HepG2 (cell line): ENCODE measurements around the gene CAPN10. TPM values are rescaled to one million over a fixed set of nuclear protein-coding genes. Genes with fewer than 3 reads are reported as not detected.

Experiments
- ARHGAP35 ChIP-seq: sonication (generic); formaldehyde crosslinking; IDR thresholded peaks from 2 replicates; pipeline ENCODE4 v1.9.0; 2022; ENCODE audit warnings: mild to moderate bottlenecking, inconsistent platforms, moderate library complexity, missing genetic modification reagents, borderline replicate concordance
- ASH2L ChIP-seq: fragments of 300-600, 200-600 bp; sonication (generic); IDR thresholded peaks from 2 replicates; pipeline ENCODE4 v1.7.0; 2017; ENCODE audit warnings: low read depth, mild to moderate bottlenecking, moderate library complexity, mixed read lengths, low read length; ENCODE audit not compliant: insufficient read length
- FOSL2 ChIP-seq: sonication (generic); formaldehyde crosslinking; IDR thresholded peaks from 2 replicates; pipeline ENCODE4 v1.4.0; 2020; ENCODE audit warnings: missing genetic modification reagents
- FOXP1 ChIP-seq, 2 experiments: fragments of 450-650 bp in 1 of 2; IDR thresholded peaks; 2 replicates each; pipeline ENCODE4 v1.6.1; 2017 to 2018; ENCODE audit warnings: antibody characterized with exemption in 1 of 2
- GATA4 ChIP-seq: sonication (generic); IDR thresholded peaks from 2 replicates; pipeline ENCODE4 v1.6.1; 2016; ENCODE audit warnings: antibody characterized with exemption, low read depth, borderline replicate concordance
- HNF1A ChIP-seq, 2 experiments: sonication (generic) in 1 of 2; formaldehyde crosslinking in 1 of 2; IDR thresholded peaks; 2 replicates each; pipeline versions ENCODE4 v1.4.0 to v1.6.1; 2016 to 2020; ENCODE audit warnings: borderline replicate concordance in 1 of 2, low read depth in 1 of 2, mild to moderate bottlenecking in 1 of 2, missing genetic modification reagents in 1 of 2
- HOXA3 ChIP-seq: sonication (generic); formaldehyde crosslinking; IDR thresholded peaks from 2 replicates; pipeline ENCODE4 v1.5.0; 2020; ENCODE audit warnings: missing genetic modification reagents
- HOXA9 ChIP-seq: sonication (generic); formaldehyde crosslinking; IDR thresholded peaks from 2 replicates; pipeline ENCODE4 v1.8.1; 2022; ENCODE audit warnings: missing genetic modification reagents, mild to moderate bottlenecking, moderate library complexity, borderline replicate concordance
- KDM5A ChIP-seq: fragments of 200-600 bp; sonication (generic); IDR thresholded peaks from 2 replicates; pipeline ENCODE4 v1.7.0; 2018; ENCODE audit warnings: antibody characterized with exemption, mild to moderate bottlenecking, low read length, borderline replicate concordance
- KMT2B ChIP-seq: IDR thresholded peaks from 2 replicates; pipeline ENCODE4 v1.6.1; 2016; ENCODE audit warnings: missing genetic modification reagents, missing compliant biosample characterization
- MXD4 ChIP-seq: IDR thresholded peaks from 2 replicates; pipeline ENCODE4 v1.6.1; 2016; ENCODE audit warnings: mild to moderate bottlenecking, missing biosample characterization, missing genetic modification reagents
- NONO ChIP-seq, 2 experiments: fragments of 450-650 bp in 1 of 2; sonication (generic) in 1 of 2; formaldehyde crosslinking in 1 of 2; IDR thresholded peaks in 1 of 2; conservative IDR thresholded peaks in 1 of 2; 2 replicates each; pipeline versions ENCODE4 v1.6.1 to v1.8.0; 2017 to 2022; ENCODE audit warnings: mild to moderate bottlenecking in 1 of 2, missing genetic modification reagents in 1 of 2, moderate library complexity in 1 of 2
- TEAD3 ChIP-seq: optimal IDR thresholded peaks from 2 replicates; pipeline ENCODE3; 2016; ENCODE audit warnings: borderline replicate concordance
- TOE1 ChIP-seq: sonication (generic); formaldehyde crosslinking; IDR thresholded peaks from 2 replicates; pipeline ENCODE4 v1.4.0; 2020; ENCODE audit warnings: mild to moderate bottlenecking, missing genetic modification reagents
- TRAFD1 ChIP-seq: sonication (generic); formaldehyde crosslinking; IDR thresholded peaks from 2 replicates; pipeline ENCODE4 v1.5.1; 2020; ENCODE audit warnings: missing genetic modification reagents, mild to moderate bottlenecking, borderline replicate concordance
- ZNF160 ChIP-seq: sonication (generic); formaldehyde crosslinking; IDR thresholded peaks from 2 replicates; pipeline ENCODE4 v1.8.0; 2022; ENCODE audit warnings: mild to moderate bottlenecking, inconsistent platforms, missing genetic modification reagents
- ZNF17 ChIP-seq: sonication (generic); formaldehyde crosslinking; IDR thresholded peaks from 2 replicates; pipeline ENCODE4 v1.5.0; 2020; ENCODE audit warnings: mild to moderate bottlenecking, missing genetic modification reagents
- ZNF205 ChIP-seq: IDR thresholded peaks from 2 replicates; pipeline ENCODE4 v1.6.1; 2018; ENCODE audit warnings: missing biosample characterization, missing genetic modification reagents
- ZNF362 ChIP-seq: sonication (generic); formaldehyde crosslinking; IDR thresholded peaks from 2 replicates; pipeline ENCODE4 v1.4.0; 2020; ENCODE audit warnings: missing genetic modification reagents, mild to moderate bottlenecking, borderline replicate concordance
- ZNF543 ChIP-seq: sonication (generic); formaldehyde crosslinking; IDR thresholded peaks from 2 replicates; pipeline ENCODE4 v1.4.0; 2020; ENCODE audit warnings: mild to moderate bottlenecking, missing genetic modification reagents
- ZNF720 ChIP-seq: sonication (generic); formaldehyde crosslinking; IDR thresholded peaks from 2 replicates; pipeline ENCODE4 v1.4.0; 2020; ENCODE audit warnings: missing genetic modification reagents
- polyA plus RNA-seq, 8 experiments: library from polyadenylated mRNA; depleted of rRNA in 3 of 8; stranded (reverse) in 7 of 8; unstranded in 1 of 8; fragments of >200 nt; fragmentation: Illumina TruSeq in 4 of 8; extraction: Trizol in 4 of 8; gene quantifications; 2 replicates each; pipeline versions ENCODE4 v1.2.1 to v1.2.3, GENCODE V29; 2011 to 2016; ENCODE audit warnings: low read depth in 4 of 8, missing spikeins in 1 of 8, mixed read lengths in 1 of 8; ENCODE audit not compliant: insufficient read depth in 1 of 8
- total RNA-seq, 5 experiments: library from RNA; depleted of rRNA; stranded (reverse); fragments of >200 nt; fragmentation: Illumina TruSeq; extraction: Trizol; gene quantifications; 2 replicates each; pipeline ENCODE4 v1.2.3, GENCODE V29; 2016; ENCODE audit warnings: low read depth in 1 of 5

Gene CAPN10
- total and polyA plus RNA-seq, 2 of the 13 experiments (the other 11 are each of a cell fraction or from before 2014, with no cell fraction given): 27.6 to 32.4 TPM

GRCh38 chr2:240586198-240586918, at the start of gene CAPN10 (continued):
- TF ChIP-seq ZNF362 (peak; percentile 73; the same call in 1 of the 2 replicates), KDM5A (peak; percentile 81; the same call in 1 of the 2 replicates), HNF1A (IDR thresholded peaks at IDR 0.05; ENCODE audit: low read depth) (0 out of 2 replicates have a peak, but pooled peaks have one; percentile 14), HNF1A (CRISPR knock-in tag; IDR thresholded peaks at IDR 0.05; ENCODE audit: borderline replicate concordance) (peak; percentile 75; the same call in 1 of the 2 replicates), TRAFD1 (peak; percentile 60; the same call in 1 of the 2 replicates), HOXA9 (peak; percentile 88; the same call in 1 of the 2 replicates), ZNF17 (no peak), ZNF205 (CRISPR knock-in tag) (peak; percentile 26; the same call in 1 of the 2 replicates), ASH2L (peak; percentile 94), FOXP1 (IDR thresholded peaks at IDR 0.05) (no peak), FOXP1 (CRISPR knock-in tag; IDR thresholded peaks at IDR 0.05) (peak; percentile 22; the same call in 1 of the 2 replicates), GATA4 (no peak; the same call in 1 of the 2 replicates), FOSL2 (peak; percentile 60; the same call in 1 of the 2 replicates), MXD4 (CRISPR knock-in tag) (peak; percentile 65), KMT2B (CRISPR knock-in tag) (peak; percentile 82; the same call in 1 of the 2 replicates), ZNF720 (0 out of 2 replicates have a peak, but pooled peaks have one; percentile 17), ZNF160 (0 out of 2 replicates have a peak, but pooled peaks have one; percentile 48), TEAD3 (CRISPR knock-in tag) (peak; percentile 73), ARHGAP35 (CRISPR knock-in tag) (no peak), ZNF543 (CRISPR knock-in tag) (peak; percentile 88), NONO (IDR thresholded peaks at IDR 0.05) (no peak), NONO (CRISPR knock-in tag; conservative IDR thresholded peaks at IDR 0.05) (peak; percentile 98), HOXA3 (CRISPR knock-in tag) (peak; percentile 95), TOE1 (CRISPR knock-in tag) (peak; percentile 84; the same call in 1 of the 2 replicates)
